Activated B cell treated with CpG ODN at 0.5 μM for 24 hours (primary cell): ENCODE measurements around the gene STAT3. TPM values are rescaled to one million over a fixed set of nuclear protein-coding genes. Genes with fewer than 3 reads are reported as not detected.
"Not testable (repeated sequence)": the region's sequence is repeated elsewhere in the genome, so short reads cannot be mapped to it uniquely, and the experiment has no call there.

Source experiments
- ATAC-seq: fragments of 200-7000 bp; cut with Tn5 transposase; one replicate; pipeline ENCODE4 v1.10.0; 2021; ENCODE audit warnings: low read depth, mild to moderate bottlenecking, moderate library complexity
- CTCF ChIA-PET: fragments of 350-600 bp; sonication (Branson Sonifier 250); formaldehyde crosslinking; loops from one replicate; lab custom pipeline; 2021; ENCODE audit warnings: antibody characterized with exemption; lab: Charles Lee
- POLR2A ChIA-PET: fragments of 350-600 bp; sonication (Branson Sonifier 250); formaldehyde crosslinking; loops from one replicate; lab custom pipeline; 2021; ENCODE audit warnings: antibody characterized with exemption; lab: Charles Lee
- DNase-seq: peaks from one replicate; pipeline ENCODE4 v3.0.0; 2022
- H3K27ac Mint-ChIP-seq: one replicate; pipeline ENCODE4 v1.8.0; 2020; ENCODE audit warnings: mixed read lengths
- H3K27me3 Mint-ChIP-seq: one replicate; pipeline ENCODE4 v1.8.0; 2021; ENCODE audit warnings: mixed read lengths
- H3K36me3 Mint-ChIP-seq: one replicate; pipeline ENCODE4 v1.8.0; 2021; ENCODE audit warnings: low read depth, mixed read lengths
- H3K4me1 Mint-ChIP-seq: one replicate; pipeline ENCODE4 v1.8.0; 2021; ENCODE audit warnings: mixed read lengths
- H3K4me3 Mint-ChIP-seq: one replicate; pipeline ENCODE4 v1.8.0; 2020; ENCODE audit warnings: mild to moderate bottlenecking, mixed read lengths
- H3K9me3 Mint-ChIP-seq: one replicate; pipeline ENCODE4 v1.8.0; 2020; ENCODE audit warnings: mixed read lengths
- intact Hi-C: fragments of 100-400 bp; cut with micrococcal nuclease; formaldehyde crosslinking; loops from one replicate; pipeline ENCODE4 v1.15.1; 2024
- total RNA-seq: library from RNA; stranded (reverse); gene quantifications from 2 replicates; pipeline ENCODE4 v1.2.3, GENCODE V29; 2022
- TF ChIP-seq, protein P1 (sequence below): fragments of 200-600 bp; IDR thresholded peaks from one replicate; pipeline ENCODE4 v1.8.0; 2022; ENCODE audit warnings: antibody characterized with exemption, mild to moderate bottlenecking

Gene STAT3
- total RNA-seq, 1 donor from 2014 or later, result 233 TPM

GRCh38 chr17:42366176-42367023 lies 21.8 kb downstream of the STAT3 start:
- not testable (repeated sequence) for H3K27me3 Mint-ChIP-seq, H3K27ac Mint-ChIP-seq
- peaks cover 35% of the 10 kb centered on the region for H3K36me3 Mint-ChIP-seq

DNA sequence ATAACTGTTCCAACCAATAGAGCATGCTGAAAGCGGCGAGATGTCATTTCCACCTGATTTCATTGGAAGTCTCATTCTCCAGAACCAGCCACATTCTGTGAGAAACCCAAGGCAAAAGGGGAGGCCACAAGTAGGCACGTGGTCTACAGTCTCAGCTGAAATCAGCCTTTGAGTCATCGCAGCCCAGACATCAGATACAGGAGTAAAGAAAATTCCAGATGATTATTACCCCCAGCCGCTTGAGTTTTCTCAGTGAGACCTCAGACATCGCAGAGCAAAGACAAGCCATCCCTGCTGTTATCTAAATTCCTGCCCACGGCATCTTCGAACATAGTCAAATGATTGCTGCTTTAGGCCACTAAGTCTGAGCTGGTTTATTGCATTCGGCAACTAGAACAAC lies 23.1 kb downstream of the STAT3 start:
- ChIA-PET CTCF (interaction anchor here (1.1 kb wide), 1 partner anchor 55 kb away, joined by 3 read pairs; no protein-coding TSS in a partner anchor), POLR2A (interaction anchor here (0.6 to 1.4 kb wide), 3 partner anchors 10 to 90 kb away, joined by 3 to 5 read pairs (median 3); no protein-coding TSS in a partner anchor)
- H3K9me3 Mint-ChIP-seq, result no peaks in the 10 kb centered on the region
- peaks cover 63% of the 10 kb centered on the region for H3K4me1 Mint-ChIP-seq
- no peak for ATAC-seq
- no peak for DNase-seq
- no peak overlapping the region for H3K4me3 Mint-ChIP-seq
- intact Hi-C loops, result loop anchor here (2.0 kb wide), 1 partner anchor 14 kb away; no protein-coding TSS in a partner anchor
- H3K36me3 Mint-ChIP-seq, result peaks cover 29% of the 10 kb centered on the region
- H3K27me3 Mint-ChIP-seq, result no peaks in the 10 kb centered on the region
- H3K27ac Mint-ChIP-seq, result peak overlapping the region; percentile 50
- TF ChIP-seq, protein P1, sequence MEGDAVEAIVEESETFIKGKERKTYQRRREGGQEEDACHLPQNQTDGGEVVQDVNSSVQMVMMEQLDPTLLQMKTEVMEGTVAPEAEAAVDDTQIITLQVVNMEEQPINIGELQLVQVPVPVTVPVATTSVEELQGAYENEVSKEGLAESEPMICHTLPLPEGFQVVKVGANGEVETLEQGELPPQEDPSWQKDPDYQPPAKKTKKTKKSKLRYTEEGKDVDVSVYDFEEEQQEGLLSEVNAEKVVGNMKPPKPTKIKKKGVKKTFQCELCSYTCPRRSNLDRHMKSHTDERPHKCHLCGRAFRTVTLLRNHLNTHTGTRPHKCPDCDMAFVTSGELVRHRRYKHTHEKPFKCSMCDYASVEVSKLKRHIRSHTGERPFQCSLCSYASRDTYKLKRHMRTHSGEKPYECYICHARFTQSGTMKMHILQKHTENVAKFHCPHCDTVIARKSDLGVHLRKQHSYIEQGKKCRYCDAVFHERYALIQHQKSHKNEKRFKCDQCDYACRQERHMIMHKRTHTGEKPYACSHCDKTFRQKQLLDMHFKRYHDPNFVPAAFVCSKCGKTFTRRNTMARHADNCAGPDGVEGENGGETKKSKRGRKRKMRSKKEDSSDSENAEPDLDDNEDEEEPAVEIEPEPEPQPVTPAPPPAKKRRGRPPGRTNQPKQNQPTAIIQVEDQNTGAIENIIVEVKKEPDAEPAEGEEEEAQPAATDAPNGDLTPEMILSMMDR, result no peak

More at GRCh38 chr17:42366176-42367023, 21.8 kb downstream of the STAT3 start:
- DNase-seq, CTCF ChIA-PET, H3K4me3 Mint-ChIP-seq, ATAC-seq, H3K9me3 Mint-ChIP-seq, intact Hi-C loops: not testable (repeated sequence)
- POLR2A ChIA-PET, result interaction anchor here (0.7 kb wide), 1 partner anchor 189 kb away, joined by 9 read pairs; no protein-coding TSS in a partner anchor
- peaks cover 63% of the 10 kb centered on the region for H3K4me1 Mint-ChIP-seq

DNA sequence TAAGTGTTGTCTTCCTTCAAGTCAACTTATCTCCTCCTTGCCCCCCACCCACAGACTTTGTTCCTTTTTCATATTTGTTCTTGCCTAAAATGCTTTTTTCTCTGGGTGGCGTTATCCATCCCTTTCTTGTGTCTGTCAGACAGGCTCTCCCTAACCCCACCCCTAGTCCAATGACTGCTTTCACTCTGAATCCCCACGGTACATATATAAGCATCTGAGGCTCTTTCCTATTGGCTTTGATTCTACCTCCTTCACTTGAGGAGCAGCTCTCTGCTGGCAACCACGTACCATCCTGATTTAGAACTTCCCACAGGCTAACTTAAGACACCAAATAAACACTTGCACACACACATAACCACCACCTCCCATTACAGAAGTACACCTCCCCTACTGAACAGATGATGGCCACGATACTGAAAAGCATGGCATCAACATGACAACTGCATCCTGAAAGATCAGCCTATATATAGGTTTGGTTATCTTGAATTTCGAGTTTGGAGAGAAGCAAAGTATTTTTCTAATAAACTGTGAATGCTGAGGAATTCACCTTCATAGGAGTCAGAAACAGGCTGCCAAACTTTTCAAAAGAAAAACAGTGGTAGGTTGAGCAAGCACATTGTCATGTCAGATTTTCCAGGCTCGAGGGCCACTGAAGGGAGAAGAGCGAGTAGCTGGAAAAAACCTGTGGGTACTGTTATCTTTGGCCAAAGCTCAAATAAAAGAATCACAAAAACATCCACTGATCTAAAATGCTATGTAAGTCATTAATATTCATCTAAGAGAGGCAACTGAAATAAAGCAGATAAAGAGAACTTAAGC lies 24.3 kb downstream of the STAT3 start:
- Mint-ChIP-seq H3K4me1 (peaks cover 66% of the 10 kb centered on the region), H3K36me3 (peaks cover 32% of the 10 kb centered on the region), H3K27me3 (no peaks in the 10 kb centered on the region), H3K9me3 (no peaks in the 10 kb centered on the region), H3K4me3 (no peak overlapping the region), H3K27ac (peak overlapping the region; percentile 36)
- POLR2A ChIA-PET, result interaction anchor here (0.6 to 0.9 kb wide), 2 partner anchors 15 to 31 kb away, joined by 3 to 7 read pairs; no protein-coding TSS in a partner anchor
- CTCF ChIA-PET, result interaction anchor here (1.1 kb wide), 1 partner anchor 53 kb away, joined by 3 read pairs; no protein-coding TSS in a partner anchor
- intact Hi-C loops, result loop anchor here (2.0 to 5.0 kb wide), 2 partner anchors 15 to 38 kb away; no protein-coding TSS in a partner anchor
- DNase-seq (no peak), ATAC-seq (no peak)
- TF ChIP-seq, protein P1, result no peak

- TF ChIP-seq, protein P1, result no peak
- Mint-ChIP-seq H3K36me3 (peaks cover 34% of the 10 kb centered on the region), H3K27ac (peak overlapping the region; percentile 13), H3K27me3 (no peaks in the 10 kb centered on the region), H3K9me3 (no peaks in the 10 kb centered on the region), H3K4me1 (peaks cover 69% of the 10 kb centered on the region), H3K4me3 (no peak overlapping the region)
- CTCF ChIA-PET, result no interaction called here
- DNase-seq (no peak), ATAC-seq (peak; percentile 21)
- intact Hi-C loops, result loop anchor here (5.0 kb wide), 1 partner anchor 39 kb away; no protein-coding TSS in a partner anchor
- POLR2A ChIA-PET, result interaction anchor here (0.6 to 0.9 kb wide), 4 partner anchors 12 to 61 kb away, joined by 3 to 7 read pairs (median 4); no protein-coding TSS in a partner anchor
Measured at GRCh38 chr17:42363231-42363630, 25.0 kb downstream of the STAT3 start.
